Tibial nerve (tissue), 4 donors: Measurements from ENCODE around the gene SLC25A47.

Experiments
- EP300 ChIP-seq, 2 donors: sonication (generic); formaldehyde crosslinking; IDR thresholded peaks; one replicate each; pipeline ENCODE4 v1.6.1; 2017; ENCODE audit warnings: antibody characterized with exemption in 2 of 2, mild to moderate bottlenecking in 1 of 2
- TF ChIP-seq, protein P1 (sequence below), 5 experiments: fragments of 200-600 bp in 3 of 5; fragments of 450-650 bp in 2 of 5; sonication (generic) in 3 of 5; IDR thresholded peaks; one replicate each; pipeline ENCODE4 v1.5.1; 2016 to 2019; ENCODE audit warnings: antibody characterized with exemption in 5 of 5, mild to moderate bottlenecking in 3 of 5, moderate library complexity in 2 of 5

DNA sequence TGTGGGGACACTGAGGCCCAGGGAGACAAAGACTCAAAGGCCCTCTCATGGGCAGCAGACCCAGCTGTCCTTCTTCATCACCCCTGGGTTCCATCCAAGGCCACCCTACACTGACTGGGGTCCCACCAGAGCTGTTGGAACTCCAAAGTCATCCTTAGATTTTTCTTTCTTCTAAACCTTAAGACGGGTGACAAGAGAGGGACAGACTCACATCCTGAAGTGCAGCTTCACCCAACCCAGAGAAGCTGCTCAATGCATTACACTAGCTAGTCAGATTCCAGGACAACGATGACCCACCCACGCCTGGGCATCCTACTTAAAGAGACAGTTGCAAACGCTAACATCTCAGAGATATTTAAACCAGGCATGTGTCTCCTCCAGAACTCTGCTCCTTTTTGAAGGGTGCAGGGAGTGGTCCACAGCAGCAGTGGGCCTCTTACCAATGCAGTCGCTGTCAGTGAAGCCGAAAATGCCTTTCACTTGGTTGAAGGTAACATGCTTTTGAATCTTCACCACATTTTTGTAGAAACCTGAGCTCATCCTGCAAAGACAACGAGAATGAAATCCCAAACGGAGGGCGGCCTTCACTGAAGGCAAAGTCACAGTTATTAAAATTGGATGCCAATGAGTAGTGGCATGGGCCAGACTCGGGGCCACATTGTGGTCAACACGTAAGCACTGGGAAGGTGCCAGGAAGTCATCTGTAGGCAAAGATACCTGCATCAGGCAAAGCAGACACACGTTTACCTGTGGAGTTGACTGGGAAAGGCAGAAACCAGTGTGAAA is 23.4 kb downstream of the SLC25A47 start:
- TF ChIP-seq, protein P1, sequence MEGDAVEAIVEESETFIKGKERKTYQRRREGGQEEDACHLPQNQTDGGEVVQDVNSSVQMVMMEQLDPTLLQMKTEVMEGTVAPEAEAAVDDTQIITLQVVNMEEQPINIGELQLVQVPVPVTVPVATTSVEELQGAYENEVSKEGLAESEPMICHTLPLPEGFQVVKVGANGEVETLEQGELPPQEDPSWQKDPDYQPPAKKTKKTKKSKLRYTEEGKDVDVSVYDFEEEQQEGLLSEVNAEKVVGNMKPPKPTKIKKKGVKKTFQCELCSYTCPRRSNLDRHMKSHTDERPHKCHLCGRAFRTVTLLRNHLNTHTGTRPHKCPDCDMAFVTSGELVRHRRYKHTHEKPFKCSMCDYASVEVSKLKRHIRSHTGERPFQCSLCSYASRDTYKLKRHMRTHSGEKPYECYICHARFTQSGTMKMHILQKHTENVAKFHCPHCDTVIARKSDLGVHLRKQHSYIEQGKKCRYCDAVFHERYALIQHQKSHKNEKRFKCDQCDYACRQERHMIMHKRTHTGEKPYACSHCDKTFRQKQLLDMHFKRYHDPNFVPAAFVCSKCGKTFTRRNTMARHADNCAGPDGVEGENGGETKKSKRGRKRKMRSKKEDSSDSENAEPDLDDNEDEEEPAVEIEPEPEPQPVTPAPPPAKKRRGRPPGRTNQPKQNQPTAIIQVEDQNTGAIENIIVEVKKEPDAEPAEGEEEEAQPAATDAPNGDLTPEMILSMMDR (IDR thresholded peaks at IDR 0.05) = no peak
- TF ChIP-seq EP300 (IDR thresholded peaks at IDR 0.05) = no peak
